GM21360 (cell line): ENCODE data around the gene SHROOM2.
"Not testable (repeated sequence)": the region's sequence is repeated elsewhere in the genome, so short reads cannot be mapped to it uniquely, and the experiment has no call there.

Source experiments
- ATAC-seq: cut with Tn5 transposase; IDR thresholded peaks from one replicate; pipeline ENCODE4 v1.9.1; 2021; ENCODE audit warnings: mild to moderate bottlenecking, moderate library complexity; ENCODE audit not compliant: unreplicated experiment

Gene SHROOM2

DNA sequence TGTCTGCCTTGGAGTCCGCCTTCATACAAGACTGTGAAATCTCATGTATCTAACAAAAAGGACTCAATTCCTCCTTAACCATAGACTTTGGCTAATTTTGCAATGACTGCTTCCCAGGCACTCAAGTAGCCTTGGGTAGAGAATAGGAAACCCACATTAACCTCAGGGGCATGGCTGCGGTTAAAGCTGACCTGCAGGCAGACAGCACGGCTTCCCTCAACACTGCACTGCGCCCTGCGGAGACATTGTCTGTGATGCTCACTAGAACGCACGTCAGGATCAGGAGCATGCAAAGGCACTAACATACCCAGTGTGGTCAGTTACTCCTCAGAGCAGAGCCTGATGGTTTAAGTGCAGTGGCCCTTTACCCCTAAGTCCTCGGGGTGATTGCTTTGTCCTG lies 10.3 kb upstream of the SHROOM2 start:
- ATAC-seq, result no peak

DNA sequence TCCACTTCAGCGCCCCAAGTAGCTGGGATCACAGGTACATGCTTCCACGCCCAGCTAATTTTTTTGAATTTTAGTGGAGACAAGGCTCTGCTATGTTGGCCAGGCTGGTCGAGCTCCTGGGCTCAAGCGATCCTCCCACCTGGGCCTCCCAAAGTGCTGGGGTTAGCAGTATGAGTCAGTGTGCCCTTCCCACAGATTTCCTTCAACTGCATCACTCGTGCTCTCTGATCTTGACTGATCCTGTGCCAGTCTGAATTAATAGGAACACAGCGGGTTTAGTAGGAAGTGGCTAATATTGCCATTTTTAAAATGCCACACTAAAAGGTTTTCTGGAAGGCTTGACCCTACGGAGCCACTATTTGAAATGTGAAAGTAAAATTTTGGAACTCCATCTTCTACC lies 4.3 kb upstream of the SHROOM2 start:
- ATAC-seq, result no peak

- ATAC-seq, result no peak
These were observed 1.9 kb upstream of the SHROOM2 start for GRCh38 chrX:9784332-9784731.

DNA sequence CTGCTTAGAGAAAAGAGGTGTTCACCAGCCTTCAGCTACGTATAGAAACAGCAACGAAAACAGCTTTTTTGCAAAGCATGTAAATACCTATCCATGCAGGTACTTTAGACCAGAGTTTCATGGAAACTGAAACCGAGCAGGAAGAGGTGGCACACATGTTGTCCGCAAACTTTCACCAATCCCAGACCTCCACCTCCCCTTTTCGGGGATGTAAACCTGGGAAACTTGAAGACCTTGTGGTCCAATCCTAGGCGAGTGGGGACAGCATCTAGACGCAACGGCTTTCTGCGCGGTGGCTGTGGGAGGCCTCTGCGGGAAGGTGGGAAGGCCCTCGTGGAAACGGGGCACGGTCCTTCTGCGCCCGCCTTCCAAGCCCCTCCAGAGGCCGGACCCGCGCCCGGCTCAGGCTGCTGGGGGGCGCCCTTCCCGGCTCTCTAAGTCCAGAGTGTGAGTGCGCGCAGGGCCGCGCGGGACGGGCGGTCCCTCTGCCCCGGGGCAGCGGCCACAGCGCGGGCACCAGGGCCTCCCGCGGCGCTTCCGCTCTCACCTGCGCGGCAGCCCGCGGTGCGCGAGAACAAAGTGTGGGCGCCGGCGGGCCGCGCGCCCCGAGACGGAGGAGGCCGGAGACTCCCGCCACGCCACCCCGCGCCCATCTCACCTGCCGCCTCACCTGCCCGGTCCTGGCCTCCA lies 830 bp upstream of the SHROOM2 start:
- ATAC-seq, result no peak

DNA sequence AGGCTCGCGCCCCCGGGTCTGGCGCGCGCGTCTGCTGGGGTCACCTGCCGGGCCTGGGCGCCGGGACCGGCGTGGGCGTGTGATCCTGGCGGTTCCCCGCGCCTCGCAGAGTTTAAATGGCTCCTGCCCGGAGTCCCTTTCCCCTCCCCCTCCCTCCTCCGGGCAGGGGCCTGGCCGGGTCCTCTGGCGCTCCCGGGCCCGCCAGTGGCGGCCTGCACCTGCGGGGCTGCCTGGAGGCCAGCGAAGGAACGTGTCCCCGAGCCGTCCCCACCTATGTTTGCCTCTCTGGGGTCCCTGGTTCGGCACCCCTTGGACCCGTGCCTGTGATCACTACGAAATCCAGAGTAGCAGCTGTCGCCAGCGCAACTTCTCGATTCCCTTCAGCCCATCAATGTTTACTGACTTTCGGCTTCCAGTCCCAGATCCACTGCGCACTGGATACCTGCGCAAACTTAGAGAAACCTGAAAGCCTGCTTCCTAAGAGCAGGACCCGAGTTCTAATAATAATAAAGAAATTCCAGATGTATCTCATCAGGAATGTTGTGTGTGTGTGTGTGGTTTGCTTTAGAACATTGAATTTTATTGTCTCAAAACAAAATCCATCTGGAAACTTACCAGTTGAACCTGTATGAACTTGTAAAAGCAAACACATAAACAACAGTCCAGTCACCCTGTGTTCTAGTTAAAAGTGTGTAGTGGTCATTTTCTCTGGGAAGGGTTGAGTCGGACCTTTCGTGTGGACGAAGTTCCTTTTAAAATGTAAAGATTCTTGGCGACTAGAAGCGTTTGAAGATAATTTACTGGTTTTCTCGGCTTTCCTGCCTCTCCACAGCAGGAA lies 788 bp downstream of the SHROOM2 start:
- no peak for ATAC-seq

GRCh38 chrX:9788911-9789310 lies 2.7 kb downstream of the SHROOM2 start:
- ATAC-seq, result no peak

GRCh38 chrX:9789555-9789954 lies 3.3 kb downstream of the SHROOM2 start:
- ATAC-seq, result no peak

- no peak for ATAC-seq
These were observed 4.6 kb downstream of the SHROOM2 start for GRCh38 chrX:9790866-9791265.

DNA sequence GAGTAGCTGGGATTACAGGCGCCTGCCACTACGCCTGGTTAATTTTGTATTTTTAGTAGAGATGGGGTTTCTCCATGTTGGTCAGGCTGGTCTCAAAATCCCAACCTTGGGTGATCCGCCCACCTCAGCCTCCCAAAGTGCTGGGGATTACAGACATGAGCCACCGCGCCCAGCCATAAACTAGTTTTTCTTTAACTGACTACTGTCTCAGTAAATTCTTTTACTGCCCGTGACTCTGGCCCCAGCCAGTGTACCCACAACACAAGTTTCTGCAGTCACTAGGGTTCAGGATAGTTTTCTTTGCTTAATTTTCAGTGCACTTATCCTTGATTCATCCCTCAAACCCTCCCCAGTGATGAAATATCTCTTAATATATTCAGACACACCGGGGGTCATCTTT lies 8.3 kb downstream of the SHROOM2 start:
- no peak for ATAC-seq

- no peak for ATAC-seq
These were observed 11.4 kb downstream of the SHROOM2 start for GRCh38 chrX:9797384-9798360.

- no peak for ATAC-seq
These were observed 16.5 kb downstream of the SHROOM2 start for GRCh38 chrX:9802737-9803136.

DNA sequence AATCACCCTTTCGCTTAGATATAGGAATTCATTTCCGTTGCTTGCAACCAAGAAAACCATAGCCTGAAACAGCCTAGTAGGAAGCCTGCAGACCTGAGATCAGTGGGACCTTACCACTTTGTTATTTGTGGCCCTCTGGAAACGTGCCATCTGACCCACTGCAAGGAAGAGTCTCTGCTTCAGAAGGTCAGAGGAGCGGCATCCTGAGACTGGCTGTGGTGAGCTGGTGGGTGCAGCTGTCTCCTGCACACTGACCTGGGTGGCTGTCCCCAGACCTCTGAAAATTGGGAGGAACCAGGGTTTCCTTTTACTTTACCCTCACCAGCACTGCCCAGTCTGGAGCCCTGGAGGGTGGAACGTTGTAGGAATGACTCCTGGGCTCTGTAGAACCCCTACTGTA lies 18.2 kb downstream of the SHROOM2 start:
- ATAC-seq, result no peak

DNA sequence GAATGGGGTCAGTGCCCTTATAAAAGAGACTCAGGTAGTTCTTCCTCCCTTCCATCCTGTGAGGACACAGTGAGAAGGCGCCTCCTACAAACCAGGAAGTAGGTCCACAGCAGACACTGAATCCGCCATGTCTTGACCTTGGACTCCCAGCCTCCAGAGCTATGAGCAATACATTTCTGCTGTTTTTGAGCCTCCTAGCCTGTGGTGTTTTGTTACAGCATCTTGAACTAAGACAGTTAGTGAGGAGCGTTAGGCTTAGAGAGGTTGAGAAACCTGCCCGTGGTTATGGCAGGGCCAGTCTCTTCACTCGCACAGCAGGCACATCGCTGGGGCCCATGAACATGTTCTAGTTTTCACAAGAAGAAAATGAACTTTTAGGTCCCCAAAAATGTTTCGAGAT lies 19.7 kb downstream of the SHROOM2 start:
- no peak for ATAC-seq

DNA sequence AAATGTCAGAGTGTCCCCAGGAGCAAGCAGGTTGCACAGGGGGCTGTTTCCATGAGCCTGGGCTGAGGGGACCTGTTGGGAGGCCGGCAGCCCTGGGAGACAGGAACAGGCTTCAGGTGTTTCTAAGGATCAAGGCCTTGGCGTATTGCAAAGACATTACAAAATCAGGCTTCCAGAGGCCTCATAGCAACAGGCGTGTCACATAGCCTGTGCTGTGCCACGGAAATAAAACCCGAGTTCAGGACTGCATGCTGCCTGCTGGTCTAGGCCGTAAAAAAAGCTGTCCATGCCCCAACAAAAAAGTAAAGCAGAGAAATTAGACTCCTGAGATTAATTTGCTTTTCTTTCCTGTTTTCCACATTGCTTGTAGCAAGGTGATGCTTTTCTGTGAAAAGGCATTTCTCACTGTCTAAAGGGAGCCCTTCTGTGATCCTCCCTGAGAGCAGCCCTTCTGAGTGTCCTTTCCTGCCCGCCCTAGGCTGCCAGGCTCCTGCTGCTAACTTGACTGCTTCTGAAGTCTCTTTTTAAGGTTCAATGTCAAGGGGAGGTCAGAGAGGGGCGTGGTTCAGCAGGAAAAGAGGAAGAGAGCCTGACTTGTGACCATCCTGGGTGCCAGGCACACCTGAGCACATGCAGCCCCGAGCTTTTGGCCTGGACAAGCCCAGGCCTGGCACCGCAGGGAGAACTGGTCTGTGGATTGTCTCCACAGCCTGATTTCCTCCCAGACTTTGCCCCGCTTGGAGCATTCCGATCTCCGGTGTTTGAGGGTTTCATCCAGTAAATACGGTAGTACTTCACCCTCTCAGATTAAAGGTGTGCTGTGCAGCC lies 21.3 kb downstream of the SHROOM2 start:
- no peak for ATAC-seq

DNA sequence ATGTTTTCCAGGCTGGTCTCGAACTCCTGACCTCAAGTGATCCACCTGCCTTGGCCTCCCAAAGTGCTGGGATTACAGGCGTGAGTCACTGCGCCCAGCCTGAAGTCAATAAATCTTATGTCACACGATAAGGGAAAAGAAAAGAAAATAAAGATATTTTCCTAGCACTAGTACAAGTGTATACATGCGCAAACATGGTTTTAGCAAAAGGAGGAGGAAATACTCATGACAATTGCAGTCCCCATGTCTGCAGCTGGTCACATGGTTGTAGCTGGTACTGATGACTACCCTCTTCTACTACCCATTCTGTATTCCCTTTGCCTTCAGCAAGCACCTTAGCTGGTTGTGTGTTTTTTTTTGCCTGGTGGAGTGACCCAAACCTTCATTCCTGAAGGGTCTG lies 23.6 kb downstream of the SHROOM2 start:
- not testable (repeated sequence) for ATAC-seq

- ATAC-seq, result not testable (repeated sequence)
These were observed 24.9 kb downstream of the SHROOM2 start for GRCh38 chrX:9811086-9811485.

DNA sequence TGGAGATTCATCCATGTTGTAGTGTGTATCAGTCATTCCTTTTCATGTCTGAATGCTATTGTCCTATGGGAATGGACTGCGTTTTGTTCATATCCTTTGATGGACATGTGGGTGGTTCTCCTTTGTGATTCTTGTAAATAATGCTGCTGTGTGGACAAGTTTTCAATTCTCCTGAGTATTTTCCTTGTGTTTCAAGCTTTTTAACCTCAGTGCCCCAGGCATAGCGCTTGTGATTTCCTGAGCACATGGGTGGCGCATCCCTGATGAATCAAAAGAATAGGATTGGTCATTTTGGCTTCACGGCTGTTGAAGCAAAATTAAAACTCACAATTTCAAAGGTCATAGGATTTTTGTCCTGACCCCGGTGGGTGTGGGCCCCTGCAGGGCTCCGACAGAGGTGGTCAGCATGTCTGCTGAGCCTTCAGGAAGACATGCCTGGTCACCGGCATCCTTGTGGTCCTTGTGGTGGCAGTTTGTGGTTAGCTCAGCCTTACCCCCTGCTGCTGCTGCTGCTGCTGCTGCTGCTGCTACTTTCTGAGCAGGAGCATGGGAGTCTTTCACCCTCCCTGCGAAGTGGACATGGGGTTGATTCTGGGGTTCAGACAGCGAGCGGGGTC lies 30.0 kb downstream of the SHROOM2 start:
- ATAC-seq, result no peak

DNA sequence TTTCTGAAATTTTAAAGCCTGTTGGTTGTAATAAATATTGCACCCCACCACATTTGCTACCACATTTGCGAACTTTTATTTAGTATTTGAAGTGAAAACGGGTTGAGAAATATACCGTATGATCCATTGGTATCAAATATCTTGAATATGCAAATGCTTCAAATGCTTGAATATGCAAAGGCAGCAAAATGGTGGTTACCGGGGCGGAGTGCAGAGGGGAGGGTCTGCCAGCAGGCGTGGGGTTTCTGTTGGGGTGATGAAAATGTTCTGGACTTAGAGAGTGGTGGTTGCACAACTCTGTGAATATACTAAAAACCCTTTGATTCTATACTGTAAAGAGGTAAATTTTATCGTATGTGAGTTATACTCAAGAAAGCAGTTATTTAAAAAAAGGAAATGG lies 35.3 kb downstream of the SHROOM2 start:
- ATAC-seq, result no peak

DNA sequence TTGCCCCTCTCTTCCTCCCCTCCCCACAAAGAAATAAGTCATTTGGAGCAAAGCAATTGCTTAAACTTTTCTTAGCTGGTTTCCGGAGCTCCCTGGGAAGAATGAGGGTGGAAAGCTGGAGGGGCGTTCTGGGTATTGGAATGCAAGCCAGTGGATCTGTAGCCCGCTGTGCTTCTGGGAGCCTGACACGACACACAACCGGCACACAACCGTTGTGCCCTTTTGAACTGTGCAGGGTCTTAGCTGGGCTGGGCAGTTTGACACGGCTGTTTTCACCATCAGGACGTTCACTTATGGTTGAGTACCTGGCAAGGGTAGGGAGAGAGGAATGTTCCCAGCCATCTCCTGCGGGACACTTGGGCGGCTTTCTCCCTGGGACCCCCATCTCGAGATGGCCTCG lies 38.3 kb downstream of the SHROOM2 start:
- no peak for ATAC-seq
